ENCODE results near the gene LAD1.

LAD1 gene

DNA sequence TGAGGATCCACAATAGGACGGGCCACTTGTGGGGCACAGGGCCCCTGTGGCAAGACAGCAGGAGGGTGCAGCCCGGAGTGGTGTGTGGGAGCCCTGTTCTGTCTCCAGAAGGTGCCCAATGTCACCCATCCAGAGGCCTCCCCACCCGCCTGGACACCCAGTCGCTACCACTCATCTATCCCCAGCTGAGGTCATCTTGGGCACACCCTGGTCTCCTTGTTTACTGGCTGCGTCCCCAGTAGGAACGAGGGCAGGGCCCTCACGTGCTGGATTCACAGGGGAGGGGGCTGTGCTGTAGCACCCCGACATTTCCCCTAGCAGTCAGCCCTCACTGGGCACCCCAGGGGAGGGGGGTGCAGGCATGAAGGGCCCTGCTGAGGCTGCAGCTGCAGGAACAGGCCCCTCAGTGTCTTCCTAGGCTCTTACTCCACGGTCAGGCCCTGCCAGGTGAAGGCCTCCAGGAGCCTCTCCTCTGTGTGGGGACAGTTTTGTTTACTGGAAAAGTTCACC is 19.3 kb downstream of the LAD1 start:
- no peak overlapping the region for H3K4me3 ChIP-seq (ENCODE audit: low read length)
- no peak for TF ChIP-seq CTCF (IDR thresholded peaks at IDR 0.05; ENCODE audit: insufficient read depth, low read depth, low read length, missing control alignments)
- no peak for DNase-seq (ENCODE audit: low read depth)

DNA sequence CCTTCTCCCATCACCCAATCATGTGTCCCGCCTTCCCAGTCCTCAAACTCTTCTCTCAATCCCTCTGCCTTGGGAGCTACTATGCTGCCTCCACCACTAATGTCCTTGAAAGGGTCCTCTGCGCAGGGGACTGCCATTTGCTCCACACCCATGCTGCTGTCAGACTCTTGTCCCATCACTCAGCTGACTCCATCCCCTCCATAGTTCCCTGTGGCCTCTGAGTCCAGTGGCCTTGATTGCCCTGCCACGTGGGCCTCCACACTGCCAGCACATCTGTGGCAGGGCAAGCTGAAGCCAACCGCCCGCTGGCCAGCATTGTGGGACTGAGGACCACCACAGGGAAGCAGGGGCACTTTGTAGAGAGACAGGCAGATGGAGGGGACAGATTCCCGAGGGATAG is 20.3 kb downstream of the LAD1 start:
- H3K4me3 ChIP-seq (ENCODE audit: low read length), result no peak overlapping the region
- TF ChIP-seq CTCF (IDR thresholded peaks at IDR 0.05; ENCODE audit: insufficient read depth, low read depth, low read length, missing control alignments), result no peak
- no peak for DNase-seq (ENCODE audit: low read depth)

DNA sequence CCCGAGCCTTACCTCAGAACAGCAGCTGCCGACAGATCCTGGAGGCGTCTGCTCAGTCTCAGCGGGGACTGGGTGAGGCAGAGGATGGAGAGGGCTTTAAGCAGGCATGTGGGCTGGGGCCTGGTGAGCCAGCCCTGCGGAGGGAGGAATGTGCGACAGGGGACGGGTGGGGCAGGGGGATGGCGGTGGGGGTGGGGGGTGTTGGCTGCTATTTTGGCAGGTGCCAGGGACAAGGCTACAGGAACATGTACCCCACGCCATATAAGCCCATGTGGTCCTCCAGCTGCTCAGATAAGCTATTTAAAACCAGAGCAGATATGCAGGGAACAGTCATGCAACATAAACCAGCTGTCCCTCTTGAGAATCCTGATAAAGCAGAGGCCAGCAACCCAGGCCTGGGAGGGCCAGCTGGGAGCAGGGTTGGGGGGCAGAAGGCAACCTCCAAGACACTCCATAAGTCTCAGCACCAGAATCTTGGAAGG is 21.5 kb downstream of the LAD1 start, which contains the start of gene TNNT2:
TNNT2 (minus strand) TSS at position 70 of the 482 bp plus-strand sequence. CDS start 4,426 bp downstream, outside the sequence.
- DNase-seq (ENCODE audit: low read depth), result no peak
- H3K4me3 ChIP-seq (ENCODE audit: low read length), result no peak within 1 kb of the TSS
- no peak for TF ChIP-seq CTCF (IDR thresholded peaks at IDR 0.05; ENCODE audit: insufficient read depth, low read depth, low read length, missing control alignments)

DNA sequence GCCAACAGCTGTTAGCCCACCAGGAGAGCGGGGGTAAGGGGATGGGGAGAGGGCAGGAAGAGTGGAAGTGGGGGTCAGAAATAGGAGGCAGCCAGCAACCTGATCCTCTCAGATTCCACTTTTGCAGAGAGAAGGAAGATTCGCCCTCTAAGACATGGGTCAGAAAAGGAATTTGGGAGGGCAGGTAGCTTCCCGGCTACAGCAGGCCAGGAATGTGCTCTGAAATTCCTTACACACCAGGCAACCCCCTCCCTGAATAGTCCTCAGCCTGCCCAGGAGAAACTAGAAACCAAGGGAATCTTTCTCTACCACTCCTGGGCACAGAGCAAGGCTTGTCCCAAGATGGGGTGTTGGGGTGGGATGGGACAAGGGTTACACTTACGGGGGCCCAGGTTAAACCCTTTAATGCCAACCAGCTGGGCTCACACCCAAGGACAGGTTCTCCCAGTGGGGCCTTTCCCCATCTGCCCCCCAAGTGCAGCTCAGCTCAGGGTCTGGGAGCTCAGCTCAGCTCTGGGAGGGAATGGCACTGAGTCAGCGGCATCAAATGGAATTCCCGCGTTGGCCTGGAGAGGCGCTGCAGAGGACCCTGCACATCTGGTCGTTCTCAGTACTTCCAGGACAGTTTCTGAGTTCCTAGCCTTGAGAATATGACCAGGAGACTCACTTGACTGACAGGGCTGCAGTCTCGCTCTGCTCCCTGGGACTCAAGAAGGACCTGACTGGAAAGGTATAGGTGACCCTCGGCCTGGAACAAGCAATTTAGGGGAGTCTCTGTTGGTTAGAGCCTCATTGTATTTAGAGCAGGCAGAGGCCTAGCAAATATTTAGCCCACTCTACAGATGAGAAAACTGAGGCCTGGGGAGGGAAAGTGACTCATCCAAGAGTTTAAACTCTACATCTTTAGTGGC is 22.4 kb downstream of the LAD1 start:
- peak; percentile 75 for TF ChIP-seq CTCF (IDR thresholded peaks at IDR 0.05; ENCODE audit: insufficient read depth, low read depth, low read length, missing control alignments)
- H3K4me3 ChIP-seq (ENCODE audit: low read length), result no peak overlapping the region
- DNase-seq (ENCODE audit: low read depth), result peak; percentile 69

DNA sequence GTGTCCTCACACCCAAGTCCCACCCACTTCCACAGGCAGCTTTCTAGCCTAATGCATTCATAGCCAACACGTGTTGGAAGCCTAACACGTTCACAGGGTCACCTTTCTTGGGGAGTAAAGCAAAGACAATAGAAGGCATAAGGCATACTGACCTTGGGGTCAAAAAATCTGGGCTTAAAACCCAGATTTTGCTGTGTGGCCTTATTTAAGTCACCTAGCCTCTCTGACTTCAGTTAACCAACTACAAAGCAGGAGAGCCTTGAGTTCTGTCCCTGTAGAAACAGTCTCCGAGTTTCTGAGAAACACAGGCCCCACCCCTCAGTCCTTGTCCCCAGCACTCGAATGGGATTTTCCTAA is 23.0 kb downstream of the LAD1 start:
- H3K4me3 ChIP-seq (ENCODE audit: low read length), result no peak overlapping the region
- DNase-seq (ENCODE audit: low read depth), result no peak
- no peak for TF ChIP-seq CTCF (IDR thresholded peaks at IDR 0.05; ENCODE audit: insufficient read depth, low read depth, low read length, missing control alignments)

DNA sequence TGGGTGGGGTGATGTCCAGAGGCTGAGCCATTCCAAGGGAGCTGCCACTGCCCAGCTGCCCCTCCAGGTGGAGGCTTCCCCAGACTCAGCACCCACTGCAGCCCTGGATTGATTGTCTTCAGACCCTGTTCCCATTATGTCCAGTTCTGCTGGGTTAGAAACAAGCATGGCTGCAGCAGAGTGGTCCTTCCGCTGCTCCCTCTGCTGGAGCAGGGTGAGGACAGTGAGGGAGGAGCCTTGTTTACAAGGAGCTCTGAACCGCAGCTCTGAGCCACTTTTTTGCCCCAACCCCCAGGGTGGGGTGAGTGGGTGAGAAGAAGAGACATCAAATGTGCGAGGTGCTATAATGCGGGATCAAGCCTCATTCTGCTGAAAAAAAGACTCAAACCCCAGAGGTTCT is 24.0 kb downstream of the LAD1 start:
- peak; percentile 27 for TF ChIP-seq CTCF (IDR thresholded peaks at IDR 0.05; ENCODE audit: insufficient read depth, low read depth, low read length, missing control alignments)
- no peak for DNase-seq (ENCODE audit: low read depth)
- H3K4me3 ChIP-seq (ENCODE audit: low read length), result no peak overlapping the region
